ENCODE data around the gene ARGLU1.

- TF ChIP-seq CTCF (IDR thresholded peaks at IDR 0.05) = no peak
- no peak for TF ChIP-seq ZFX (IDR thresholded peaks at IDR 0.05; ENCODE audit: borderline replicate concordance)
Observed at GRCh38 chr13:106498571-106498970, 69.4 kb downstream of the ARGLU1 start.

Data from 22Rv1 (cell line).